GM19468 (cell line): ENCODE results near the gene CTXN1.
"Not testable (repeated sequence)": the region's sequence is repeated elsewhere in the genome, so short reads cannot be mapped to it uniquely, and the experiment has no call there.

Source experiments
- ATAC-seq: cut with Tn5 transposase; IDR thresholded peaks from one replicate; pipeline ENCODE4 v1.9.1; 2021; ENCODE audit warnings: mild to moderate bottlenecking, moderate library complexity, moderate number of reproducible peaks; ENCODE audit not compliant: unreplicated experiment; ENCODE audit errors: extremely low read depth

The CTXN1 gene

DNA sequence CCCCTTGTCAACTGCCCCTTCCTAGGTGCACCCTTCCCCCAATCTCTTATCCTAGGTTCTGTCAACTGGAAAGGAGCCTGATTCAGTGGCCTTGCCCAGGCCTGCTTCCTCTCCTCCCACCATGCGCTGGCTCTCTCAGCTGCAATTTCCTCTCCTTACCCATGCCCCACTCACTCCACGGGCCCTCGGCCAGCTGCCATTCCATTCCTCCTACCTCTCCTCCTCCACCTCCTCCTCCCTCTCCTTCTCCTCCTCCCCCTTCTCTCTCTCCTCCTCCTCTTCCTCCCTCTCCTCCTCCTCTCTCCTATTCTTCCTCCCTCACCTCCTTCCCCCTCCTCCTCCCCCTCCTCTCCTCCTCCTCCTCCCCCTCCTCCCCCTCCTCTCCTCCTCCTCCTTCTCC, 27.1 kb upstream of the CTXN1 start:
- ATAC-seq: no peak

DNA sequence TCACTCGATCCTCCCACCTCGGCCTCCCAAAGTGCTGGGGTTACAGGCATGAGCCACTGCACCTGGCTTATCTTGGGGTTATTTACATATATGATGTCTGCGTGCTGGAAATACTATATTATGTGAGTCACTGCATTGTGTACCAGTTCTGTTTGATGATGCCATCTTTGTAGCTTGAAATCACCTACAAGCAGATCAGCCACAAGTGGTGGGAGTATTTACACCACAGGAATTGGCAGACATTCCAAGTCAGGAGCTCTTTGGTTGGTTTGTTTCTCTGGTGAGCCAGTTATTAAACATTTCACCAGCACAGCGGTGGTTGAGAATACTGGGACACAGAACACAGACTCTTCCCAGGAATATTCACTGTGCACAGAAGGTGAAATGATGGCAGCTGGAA, 22.0 kb upstream of the CTXN1 start:
- no peak for ATAC-seq

DNA sequence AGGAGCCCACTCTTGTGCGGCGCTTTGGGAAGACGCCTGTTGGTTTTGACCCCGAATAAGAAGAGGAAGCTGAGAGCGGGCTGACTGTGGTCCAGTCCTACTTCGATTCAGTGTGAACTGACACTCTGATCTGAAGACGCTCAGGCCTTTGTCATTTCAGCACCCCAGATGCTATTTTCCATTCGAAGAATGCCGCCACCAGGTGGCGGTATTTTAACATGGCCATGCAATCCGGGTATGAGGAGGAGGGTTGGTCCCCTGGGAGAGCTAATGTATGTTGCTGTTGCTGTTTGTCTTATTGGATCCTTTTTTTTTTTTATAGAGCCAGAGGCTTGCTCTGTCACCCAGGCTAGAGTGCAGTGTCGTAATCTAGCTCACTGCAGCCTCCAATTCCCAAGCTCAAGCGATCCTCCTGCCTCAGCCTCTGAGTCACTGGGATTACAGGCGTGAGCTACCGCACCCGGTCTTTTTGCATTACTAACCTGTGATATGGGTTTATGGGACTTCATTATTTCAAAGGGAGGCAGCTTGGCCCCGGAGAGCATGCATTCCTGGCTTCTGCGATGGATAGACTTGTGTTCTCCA, 18.3 kb upstream of the CTXN1 start:
- ATAC-seq: no peak

- peak; percentile 92 for ATAC-seq
Observed at GRCh38 chr19:7943444-7944176, 17.7 kb upstream of the CTXN1 start, which contains the start of gene TIMM44. Gene TIMM44, minus strand, starts transcription at chr19:7943666. Its CDS starts 15 bp downstream, at chr19:7943651.

- ATAC-seq: no peak
Observed at GRCh38 chr19:7942981-7943443, 17.1 kb upstream of the CTXN1 start.

GRCh38 chr19:7941895-7942596, 16.1 kb upstream of the CTXN1 start:
- ATAC-seq: no peak

DNA sequence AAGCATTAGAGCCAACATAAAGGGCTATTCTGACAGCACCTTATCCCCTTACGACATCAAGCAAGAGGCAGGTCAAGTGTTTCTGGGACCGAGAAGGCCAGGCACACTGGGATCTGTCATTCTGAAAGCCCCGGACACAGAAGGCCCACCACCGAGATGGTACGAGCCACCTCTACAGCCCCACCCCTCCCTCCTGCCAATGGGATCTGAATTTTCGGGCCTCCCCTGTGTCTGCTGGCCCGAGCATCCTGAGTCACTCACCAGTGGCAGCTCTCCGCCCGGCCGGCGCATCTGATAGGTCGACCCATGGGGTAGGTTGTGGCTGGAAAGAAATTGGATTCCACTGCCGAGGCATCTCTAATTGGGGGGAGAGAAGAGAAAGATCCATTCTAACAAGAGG, 14.9 kb upstream of the CTXN1 start:
- no peak for ATAC-seq

- no peak for ATAC-seq
Observed at GRCh38 chr19:7934766-7935165, 8.8 kb upstream of the CTXN1 start.

DNA sequence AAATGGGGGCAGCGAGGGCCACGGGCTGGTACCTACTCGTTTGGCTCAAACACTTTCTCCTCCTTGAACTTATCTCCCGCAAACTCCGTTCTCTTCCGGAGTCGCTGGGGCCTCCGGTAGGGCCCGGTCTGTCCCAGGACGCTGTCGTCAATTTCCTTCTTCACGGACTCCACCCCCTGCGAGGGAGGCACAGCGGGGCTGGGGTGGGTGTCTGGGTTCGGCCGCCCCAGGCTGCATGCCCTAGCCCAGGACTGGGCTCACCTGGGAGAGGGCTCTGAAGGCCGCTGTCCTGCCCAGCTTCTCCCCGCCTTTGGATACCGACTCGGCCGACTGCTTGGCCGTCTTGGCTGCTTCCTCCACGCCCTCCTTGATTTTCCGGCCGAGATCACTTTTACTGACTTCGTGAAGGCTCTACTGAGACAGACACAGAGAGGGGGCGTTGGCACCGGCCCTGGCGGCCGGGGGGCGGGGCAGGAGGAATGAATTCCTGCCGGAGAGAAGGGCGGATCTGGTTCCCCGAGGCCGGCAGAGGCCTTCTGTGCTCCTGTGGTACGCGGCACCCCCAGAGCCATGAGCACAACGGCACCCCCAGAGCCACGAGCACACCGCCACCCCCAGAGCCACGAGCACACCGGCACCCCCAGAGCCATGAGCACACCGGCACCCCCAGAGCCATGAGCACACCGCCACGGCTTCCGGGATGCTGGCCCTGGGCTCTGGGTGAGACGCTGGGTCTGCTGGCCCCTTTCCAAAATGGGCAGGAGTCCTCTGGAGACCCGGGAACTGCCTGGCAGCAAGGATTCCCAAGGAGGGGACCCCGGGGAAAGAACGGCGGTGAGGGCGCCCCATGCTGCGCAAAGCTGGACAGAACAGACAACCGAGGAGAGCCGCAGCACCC, 8.1 kb upstream of the CTXN1 start:
- no peak for ATAC-seq

DNA sequence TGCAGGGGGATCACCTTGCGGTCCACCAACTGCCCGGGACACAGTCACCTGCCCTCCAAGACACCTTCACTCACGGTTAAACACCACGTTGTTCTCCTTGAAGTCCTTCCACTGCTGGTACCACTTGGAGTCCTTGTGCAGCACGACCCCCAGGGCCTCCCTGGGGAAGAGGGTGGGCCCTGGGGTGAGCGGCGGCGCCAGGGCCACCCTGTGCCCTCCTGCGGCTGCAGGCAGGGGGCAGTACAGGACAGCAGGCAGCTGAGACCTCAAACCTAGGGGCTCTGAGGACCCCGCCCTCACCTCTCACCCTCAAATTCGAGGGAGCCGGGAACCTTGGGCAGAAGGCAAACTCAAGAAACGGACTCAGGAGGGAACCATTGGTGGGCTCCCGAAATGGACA, 7.5 kb upstream of the CTXN1 start:
- ATAC-seq: no peak

DNA sequence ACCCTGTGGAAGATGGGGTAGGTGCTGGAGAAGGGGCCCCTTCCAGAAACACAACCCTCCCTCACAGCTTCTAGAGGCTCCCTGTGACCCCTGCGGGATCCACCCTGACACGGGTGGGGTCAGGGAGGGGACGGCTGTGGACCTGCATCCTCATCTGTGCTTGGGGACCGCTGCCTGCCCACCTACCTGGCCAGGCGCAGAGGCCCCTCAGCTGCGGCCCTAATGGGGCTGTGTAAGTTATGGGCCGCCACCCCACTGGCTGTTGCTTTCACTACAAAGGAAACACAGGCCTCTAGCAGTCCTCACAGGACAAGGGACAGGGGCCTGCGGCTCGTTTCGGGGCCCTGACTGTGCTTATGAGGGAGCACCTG, 7.0 kb upstream of the CTXN1 start:
- ATAC-seq: no peak

GRCh38 chr19:7932276-7932929, 6.5 kb upstream of the CTXN1 start:
- no peak for ATAC-seq

- no peak for ATAC-seq
Observed at GRCh38 chr19:7931221-7932061, 5.5 kb upstream of the CTXN1 start.

- no peak for ATAC-seq
Observed at GRCh38 chr19:7930765-7931164, 4.8 kb upstream of the CTXN1 start.

GRCh38 chr19:7930030-7930429, 4.1 kb upstream of the CTXN1 start:
- not testable (repeated sequence) for ATAC-seq

DNA sequence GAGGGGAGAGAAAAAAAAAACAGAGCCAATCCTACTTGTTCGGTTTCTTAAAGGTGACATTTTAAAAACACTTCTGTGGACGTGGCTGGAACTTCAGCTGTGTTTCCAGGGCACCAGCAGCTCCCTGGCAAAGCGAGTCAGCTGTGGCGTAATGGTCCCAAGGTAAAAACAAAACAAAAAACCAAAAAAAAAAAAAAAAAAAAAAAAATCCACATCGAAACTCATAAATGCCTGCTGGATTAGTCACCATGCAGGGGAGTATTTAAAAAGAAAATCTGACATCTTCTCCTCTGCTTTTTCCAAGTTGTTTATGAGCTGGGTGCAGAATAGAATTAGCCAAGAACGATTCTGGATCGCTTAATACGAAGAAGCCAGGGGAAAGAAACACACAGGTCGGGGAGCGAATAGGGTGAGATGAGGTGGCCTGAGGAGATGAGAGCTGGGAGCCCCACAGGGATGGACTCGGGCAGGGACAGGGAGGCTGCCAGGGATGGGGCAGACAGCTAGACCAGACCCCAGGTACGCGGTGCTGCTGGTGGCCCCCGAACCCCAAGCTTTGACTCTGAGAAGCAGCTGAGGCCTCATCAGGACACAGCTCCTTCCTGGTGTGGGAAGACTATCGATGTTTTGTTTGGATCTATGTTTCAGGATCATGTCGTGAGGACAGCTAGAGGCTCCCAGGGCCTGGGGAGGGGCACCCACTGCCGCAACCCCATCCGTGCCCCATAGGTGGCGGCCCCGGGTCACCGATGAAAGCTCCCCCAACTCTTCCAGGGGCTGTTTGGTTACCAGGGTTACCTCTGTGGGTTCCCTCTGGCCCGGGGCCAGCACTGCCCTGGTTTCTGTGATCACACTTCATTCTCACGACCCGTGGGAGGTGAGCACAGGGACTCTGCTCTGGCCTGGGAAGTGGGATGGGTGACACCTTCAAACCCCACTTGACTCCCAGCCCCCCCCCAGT, 3.1 kb upstream of the CTXN1 start:
- no peak for ATAC-seq

DNA sequence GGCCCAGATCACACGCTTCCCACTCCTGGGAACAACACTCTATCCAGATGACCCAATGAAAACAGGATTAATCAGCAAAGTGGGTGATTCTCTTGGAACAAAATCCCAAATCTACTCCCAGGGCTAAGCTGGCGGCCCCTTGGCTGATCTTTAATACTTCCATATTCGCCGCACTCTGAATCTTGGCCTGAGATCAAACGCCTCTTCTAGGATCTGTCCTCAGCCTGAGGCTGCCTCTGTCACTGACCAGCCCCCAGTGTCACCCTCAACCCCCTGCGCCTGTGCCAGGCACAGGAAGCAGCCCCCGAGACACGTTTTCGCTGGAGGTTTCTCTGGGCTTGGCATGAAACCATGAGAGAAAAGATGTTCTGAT, 2.4 kb upstream of the CTXN1 start:
- no peak for ATAC-seq
